SKM-1 treated with dmso at 0.1 percent for 144 hours (cell line): ENCODE data around the gene RERE.
"Not testable (repeated sequence)": the region's sequence is repeated elsewhere in the genome, so short reads cannot be mapped to it uniquely, and the experiment has no call there.

Experiments used
- DNase-seq: peaks from one replicate; lab custom pipeline; 2025; ENCODE audit not compliant: unreplicated experiment; lab: John Stamatoyannopoulos, UW

Gene RERE

DNA sequence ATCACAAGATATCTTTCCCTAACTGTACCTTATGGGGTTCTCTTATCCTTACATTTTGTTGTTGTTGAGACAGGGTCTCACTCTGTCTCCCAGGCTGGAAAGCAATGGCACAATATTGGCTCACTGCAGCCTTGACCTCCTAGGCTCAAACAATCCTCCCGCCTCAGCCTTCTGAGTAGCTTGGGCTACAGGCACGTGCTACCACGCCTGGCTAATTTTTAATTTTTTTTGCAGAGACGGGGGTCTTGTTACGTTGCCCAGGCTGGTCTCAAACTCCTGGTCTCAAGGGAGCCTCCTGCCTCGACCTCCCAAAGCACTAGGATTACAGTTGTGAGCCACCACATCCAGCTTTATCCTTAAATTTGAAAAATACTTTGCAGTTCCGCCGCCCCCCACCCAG is 10.4 kb downstream of the RERE start:
- no peak for DNase-seq

DNA sequence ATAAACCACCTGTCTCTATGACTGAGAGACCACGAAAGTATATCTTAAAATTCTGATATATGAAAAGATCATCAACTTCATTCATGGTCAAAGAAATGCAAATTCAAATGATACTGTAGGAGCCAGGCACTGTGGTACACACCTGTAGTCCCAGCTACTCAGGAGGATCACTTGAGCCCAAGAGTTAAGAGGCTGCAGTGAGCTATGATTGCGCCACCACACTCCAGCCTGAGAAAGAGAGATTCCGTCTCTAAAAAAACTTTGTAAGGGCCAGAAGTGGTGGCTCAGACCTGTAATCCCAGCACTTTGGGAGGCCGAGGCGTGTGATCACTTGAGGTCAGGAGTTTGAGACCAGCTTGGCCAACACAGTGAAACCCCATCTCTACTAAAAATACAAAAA is 17.0 kb downstream of the RERE start:
- DNase-seq = no peak

DNA sequence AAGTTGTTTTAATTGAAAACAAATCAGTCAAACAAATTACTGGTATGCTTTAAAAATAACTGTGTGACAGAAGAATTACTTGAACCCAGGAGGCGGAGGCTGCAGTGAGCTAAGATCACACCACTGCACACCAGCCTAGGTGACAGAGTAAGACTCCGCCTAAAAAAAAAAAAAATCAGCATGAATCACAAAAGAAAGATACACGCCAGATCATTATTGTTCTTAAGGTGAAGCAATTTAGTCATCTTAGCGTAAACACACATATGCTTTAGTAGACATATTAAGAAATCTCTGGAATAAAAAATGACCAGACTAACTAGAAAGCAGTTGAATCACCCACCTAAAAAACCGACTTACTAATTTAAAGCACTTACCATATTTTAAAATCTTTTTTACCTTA is 20.2 kb downstream of the RERE start:
- no peak for DNase-seq

DNA sequence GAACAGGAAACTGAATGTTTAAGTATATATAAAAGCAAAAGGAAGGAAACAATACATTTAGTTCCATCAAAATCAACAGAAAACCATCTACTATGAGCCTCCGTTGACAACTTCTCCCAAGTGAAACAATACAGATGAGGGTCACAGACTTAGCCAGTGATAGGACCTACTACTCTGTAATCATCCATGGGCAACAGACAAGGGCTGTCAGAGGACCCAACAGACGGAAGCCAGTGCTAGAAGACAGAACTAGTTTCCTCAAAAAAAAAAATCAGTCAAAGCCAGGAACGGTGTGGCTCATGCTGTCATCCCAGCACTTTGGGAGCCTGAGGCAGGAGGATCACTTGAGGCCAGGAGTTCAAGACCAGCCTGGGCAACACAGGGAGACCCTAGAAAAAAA is 20.6 kb downstream of the RERE start:
- no peak for DNase-seq

DNA sequence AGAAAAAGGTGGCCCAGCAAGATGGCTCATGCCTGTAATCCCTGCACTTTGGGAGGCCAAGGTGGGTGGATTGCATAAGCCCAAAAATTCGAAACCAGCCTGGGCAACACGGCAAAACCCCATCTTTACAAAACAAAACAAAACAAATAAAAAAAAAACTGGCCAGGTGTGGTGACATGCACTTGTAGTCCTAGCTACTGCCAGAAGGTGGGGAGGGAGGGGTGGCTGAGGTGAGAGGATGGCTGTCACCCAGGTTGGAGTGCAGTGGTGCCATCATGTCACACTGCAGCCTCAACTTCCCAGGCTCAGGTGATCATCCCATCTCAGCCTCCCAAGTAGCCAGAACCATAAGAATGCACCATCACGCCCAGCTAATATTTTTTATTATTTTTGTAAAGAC is 22.8 kb downstream of the RERE start:
- no peak for DNase-seq

DNA sequence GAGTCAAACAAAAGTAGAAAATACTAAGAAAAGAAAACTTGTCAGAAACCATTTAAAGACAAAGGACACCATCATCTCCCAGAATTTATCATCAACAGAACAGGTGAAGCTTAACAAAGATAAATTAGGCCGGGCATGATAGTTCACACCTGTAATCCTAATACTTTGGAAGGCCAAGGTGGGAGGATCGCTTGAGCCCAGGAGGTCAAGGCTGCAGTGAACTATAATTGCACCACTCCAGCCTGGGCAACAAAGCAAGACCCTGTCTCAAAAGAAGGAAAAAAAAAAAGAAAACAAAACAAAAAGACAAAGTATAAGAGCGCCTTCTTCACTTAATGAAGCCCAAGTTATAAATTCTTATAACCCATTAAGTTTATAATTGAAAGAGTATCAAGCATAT is 25.6 kb downstream of the RERE start:
- DNase-seq = no peak

DNA sequence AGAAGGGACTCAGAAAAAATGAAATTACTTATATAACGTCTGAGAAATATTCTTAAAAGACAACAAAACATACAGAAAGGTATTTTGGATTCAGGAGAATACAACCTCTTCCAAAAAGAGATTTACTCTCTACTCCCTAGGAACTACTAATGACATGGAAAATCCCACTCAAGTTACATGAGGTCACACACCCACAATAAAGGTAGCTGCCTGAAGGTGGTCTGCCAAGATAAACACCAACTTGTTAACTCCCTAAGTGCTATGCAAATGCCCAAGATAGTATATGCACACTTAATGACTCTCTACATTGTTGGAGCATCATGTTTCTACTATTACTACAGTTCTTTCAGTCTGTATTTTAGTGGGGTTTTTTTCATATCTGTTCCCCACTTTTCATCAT is 26.5 kb downstream of the RERE start:
- DNase-seq = no peak

DNA sequence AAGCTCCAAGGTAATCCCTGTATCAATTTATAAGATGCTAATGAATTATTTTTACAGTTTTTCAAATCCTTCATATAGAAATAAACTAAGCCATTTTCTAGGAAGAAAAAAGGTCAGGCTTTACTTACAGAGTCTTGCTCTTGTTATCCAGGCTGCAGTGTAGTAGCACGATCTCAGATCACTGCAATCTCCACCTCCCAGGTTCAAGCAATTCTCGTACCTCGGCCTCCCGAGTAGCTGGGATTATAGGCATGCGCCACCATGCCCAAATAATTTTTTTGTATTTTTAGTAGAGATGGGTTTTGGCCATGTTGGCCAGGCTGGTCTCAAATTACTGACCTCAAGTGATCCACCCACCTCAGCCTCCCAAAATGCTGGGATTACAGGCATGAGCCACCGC is 27.0 kb downstream of the RERE start:
- no peak for DNase-seq

DNA sequence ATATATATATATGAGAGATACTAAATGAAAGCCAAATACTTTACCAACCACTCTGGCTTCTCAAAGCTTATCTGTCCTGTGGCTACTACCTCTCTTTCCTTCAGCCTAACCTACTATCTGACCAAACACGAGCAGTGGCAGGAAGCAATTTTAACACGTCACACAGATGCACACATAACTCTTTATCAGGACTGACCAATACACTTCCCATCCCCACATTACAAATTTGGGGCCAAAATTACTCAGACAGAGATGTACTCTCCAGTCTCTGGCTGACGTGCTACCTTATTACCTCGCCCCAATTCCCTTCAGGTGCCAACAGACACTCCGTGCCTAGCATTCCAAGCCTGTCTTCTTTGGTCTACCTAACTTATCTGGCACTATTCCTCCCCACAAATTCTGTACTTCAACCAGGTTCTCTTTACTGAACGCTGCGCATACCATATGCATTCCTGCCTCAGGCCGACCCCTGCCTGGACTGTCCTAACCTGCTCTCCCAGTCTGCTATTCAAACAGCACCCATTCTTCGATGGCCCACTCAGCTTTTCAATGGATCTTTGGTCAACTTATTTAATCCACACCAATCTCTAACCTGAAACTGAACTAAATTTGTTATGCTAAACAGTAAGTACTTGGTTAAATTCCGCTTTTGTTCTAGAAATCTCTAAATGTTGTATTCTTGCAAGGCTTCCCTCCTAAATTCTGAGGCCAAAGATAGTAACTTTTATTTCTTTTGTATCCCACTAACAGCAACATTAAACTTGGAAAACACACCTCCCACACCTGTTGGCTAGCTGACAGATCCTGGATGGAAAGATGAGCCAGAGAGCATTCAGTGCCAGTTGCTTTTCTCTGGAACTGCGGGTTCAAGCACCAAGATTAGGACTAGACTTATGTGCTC is 27.9 kb downstream of the RERE start:
- no peak for DNase-seq

DNA sequence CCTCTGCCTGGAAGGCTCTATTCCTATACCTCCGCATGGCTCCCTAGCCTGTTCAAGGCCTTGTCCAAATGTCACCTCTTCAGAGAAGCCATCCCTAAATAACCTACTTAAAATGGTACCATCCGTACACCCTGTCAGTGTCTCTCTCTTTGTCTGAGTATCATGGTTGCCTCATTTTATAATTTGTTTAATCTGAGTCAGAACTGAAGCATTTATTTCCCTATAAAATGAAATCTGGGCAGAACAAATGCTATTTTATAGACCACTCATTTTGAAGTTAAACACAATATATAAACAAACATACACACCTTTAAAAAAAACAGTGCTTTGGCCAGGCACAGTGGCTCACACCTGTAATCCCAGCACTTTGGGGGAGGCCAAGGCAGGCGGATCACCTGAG is 30.2 kb downstream of the RERE start:
- DNase-seq = no peak

DNA sequence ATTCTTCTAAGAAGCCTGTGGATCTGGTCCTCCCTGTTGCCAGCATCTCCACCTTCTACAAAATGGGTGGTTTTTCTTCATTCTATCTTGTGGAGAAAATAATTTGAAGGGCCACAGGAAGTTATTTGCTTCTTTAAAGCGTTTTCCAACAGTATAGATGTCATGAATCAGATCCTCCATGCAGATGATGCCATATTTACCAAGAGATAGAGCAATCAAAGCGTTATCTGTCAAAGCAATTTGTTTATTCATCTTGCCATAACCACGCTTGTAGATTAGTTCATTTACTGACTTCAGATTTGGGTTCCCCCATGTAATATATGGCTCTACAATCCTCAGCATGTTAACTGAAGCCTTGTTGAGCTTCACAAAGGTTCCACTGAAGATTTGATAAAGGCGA is 31.2 kb downstream of the RERE start:
- DNase-seq = not testable (repeated sequence)

DNA sequence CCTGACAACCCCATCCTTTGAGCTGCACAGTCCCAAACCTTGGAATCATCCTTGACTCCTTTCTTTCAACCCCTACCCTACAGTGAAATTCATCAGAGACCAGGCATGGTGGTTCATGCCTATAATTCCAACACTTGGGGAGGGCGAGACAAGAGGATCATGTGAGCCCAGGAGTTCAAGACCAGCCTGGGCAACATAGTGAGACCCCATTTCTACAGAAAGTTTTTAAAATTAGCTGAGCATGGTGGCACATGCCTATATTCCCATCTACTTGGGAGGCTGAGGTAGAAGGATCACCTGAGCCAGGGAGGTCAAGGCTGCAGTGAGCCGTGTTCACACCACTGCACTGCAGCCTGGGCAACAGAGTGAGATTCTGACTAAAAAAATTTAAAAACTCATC is 34.5 kb downstream of the RERE start:
- DNase-seq = no peak

DNA sequence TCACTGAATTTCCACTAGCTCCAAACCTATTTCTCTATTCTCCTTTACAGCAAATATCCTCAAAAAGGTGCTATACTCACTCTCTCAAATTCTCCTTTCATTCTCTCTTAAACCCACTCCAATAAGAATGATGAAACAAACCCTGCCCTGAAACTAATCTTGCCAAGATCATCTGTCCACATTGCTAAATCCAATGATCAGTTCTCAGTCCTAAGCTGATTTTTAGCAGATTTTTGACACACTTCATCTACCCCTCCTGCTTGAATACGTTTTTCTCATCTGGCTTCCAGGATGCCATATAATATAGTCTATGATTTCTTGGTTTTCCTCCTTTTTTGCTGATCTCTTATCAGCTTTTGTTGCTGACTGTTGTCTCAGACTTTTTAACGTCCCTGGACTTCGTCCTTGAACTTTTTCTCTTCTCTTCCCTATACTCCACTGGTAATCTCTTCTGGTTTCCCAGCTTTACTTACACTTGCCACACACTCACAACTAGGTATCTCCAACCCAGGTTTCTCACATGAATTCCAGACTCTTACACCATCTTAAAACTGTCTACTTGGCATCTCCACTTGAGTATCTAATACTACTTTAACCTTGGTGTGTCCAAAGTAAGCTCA is 35.3 kb downstream of the RERE start:
- no peak for DNase-seq

DNA sequence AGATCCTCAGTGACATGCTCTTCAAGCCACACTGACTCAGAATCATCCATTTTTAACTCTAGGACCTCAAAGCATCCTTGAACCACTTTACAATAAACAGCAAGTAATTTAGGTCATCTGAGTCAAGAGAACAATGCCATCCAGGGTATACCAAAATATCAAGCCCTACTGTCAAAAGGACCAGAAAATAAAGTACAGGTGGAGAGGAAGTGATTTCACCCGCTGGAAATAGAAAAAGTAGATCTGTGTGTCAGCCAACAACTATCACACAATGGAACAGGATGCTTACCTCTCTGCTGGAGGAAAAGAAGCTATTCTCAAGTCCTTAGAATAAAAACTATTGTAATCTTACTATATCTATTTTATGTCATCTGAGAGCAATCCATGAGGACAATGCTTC is 37.0 kb downstream of the RERE start:
- DNase-seq = no peak

DNA sequence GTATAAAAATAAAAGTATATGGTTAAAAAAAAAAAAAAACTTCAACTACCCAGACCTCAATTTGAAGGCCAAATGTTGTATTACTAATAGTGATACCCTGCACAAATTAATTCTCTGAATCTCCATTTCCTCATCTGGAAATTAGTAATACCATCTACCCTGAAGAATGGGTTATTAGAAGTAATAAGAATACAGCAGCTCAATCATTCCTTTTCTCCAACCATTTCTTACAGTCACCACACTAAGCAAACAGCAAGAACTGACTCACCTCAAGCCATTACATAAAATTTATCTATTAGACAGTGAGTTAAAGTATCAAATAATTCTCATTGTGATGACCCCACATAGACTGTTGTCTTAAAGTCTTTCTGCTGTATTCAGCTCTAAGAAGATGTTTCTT is 39.6 kb downstream of the RERE start:
- DNase-seq = no peak

DNA sequence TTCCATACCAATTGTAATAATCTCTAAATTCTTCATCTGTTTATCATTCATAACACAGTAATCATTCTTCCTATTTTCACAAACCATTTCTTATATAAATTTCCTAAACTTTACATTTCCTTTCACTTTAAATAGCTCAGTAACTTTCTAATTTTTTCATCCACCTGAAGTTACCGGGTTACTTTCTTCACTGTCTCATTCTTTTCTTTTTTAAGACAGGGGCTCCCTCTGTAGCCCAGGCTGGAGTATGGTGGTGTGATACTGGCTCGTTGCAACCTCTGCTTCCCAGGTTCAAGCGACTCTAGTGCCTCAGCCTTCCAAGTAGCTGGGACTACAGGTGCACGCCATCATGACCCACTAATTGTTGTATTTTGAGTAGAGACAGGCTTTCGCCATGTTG is 41.3 kb downstream of the RERE start:
- DNase-seq = no peak

DNA sequence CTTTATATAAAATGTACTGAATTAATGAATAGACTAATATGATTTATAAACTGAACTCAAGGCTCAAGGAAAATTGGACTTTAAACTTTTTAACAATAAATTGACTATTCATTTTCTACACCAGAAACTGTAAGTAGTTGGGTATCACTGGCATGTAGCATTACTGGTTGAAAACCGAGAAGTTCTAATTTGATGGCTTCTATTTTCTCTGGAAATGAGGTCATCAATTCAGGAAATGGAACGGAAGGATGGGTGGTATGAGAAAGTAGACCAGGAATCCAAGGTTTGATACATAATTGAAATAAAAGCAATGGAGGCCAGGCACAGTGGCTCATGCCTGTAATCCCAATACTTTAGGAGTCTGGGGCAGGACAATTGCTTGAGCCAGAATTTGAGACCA is 50.4 kb downstream of the RERE start:
- DNase-seq = no peak

DNA sequence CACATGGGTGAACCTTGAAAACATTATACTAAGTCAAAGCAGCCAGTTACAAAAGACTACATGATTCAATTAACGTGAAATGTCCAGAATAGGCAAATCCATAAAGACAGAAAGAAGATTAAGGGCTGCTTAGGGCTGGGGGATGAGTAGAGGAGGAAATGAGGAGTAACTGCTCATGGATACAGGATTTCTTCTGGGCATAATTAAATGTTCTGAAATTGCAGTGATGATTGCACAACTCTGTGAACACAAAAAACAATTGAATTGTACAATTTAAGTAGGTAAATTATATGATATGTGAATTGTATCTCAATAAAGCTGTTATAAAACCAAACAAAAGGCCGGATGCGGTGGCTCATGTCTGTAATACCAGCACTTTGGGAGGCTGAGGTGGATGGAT is 52.2 kb downstream of the RERE start:
- no peak for DNase-seq

DNA sequence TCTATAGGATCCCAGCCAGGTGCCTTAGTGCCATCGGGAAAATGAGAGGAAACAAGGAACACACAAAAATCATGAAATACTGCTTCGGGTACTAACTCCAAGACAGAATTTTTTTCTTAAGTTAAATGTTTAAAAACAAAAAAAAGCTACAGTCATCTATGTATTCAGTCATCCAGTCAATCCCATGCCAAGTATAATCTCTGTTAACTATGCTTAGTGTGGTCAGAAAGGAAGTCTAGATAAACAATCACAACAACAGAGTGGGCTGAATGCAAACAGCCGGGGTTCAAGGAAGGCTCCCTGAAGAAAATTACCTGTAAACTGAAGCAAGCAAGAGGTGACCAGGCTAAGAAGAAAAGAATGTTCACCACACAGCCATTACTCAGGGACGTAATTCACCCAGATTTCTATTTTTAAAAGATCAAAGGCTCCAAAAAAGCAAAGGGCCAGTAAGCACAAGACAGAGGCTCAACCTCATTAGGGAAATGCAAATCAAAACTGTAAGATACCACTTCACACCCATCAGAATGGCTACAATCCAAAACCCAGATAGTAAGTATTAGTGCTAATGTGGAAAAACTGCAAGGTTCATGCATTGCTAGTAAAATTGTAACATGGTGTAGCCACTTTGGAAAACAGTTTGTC is 53.0 kb downstream of the RERE start:
- no peak for DNase-seq

DNA sequence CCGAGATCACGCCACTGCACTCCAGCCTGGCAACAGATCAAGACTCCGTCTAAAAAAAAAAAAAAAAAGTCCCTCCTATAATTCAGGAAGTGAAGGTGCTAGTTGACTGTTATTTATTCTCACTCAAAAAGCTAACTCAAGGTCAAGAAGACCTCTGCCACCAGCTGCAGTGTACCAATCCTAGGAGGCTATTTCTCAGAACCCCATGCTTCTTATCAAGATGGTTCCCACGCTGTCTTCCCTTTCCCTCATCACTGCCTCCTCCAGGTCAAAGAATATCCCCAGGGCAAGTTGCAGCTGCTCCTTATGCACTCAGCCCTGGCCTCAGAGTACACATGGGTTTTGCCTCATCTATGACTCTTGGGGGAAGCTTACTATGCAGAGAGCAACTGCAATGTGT is 53.6 kb downstream of the RERE start:
- no peak for DNase-seq

DNA sequence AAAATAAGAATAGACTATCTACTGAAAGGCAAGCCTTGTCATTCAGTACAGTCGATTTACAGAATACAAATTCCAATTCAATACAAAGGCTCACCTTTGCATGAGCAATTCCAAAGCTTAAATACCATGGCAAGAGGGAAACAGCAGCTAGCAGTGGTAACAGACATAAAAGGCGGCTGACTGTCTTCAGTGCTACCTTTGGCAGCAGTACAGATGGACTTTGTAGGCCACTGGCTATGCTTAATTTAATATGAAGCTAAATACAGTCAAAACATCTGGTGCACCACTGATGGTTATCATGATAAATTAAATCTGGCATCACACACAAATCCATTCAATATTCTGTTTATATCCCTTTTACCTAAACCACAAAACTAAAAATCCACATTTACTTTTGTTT is 62.4 kb downstream of the RERE start:
- no peak for DNase-seq

DNA sequence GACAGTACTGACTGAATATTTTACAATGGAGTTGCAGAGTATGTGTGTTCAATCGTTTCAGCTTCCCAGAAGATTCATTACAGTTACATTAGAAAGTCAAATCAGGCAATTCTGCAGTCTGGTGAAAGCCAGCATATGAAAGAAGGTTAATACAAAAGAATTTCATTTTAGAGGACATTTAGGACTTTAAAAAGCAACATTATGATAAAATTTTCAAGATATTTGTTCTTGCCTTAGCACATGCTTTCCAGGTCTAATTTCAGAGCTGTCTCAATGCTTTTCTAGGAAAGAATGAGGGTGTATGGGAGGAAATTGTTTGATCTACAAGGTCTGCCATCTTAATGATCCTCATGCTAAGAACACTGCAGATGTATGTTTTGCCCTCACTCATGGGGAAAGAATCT is 63.2 kb downstream of the RERE start:
- no peak for DNase-seq
